Mesendoderm (in vitro differentiated cells): ENCODE results near the gene EFHD1.

Source experiments
- DNase-seq: peaks from one replicate; pipeline ENCODE4 v3.0.0; 2013
- H2AK5ac ChIP-seq: 2 replicates; pipeline ENCODE4 v1.6.1; 2013; ENCODE audit warnings: low read length, inconsistent platforms
- H2BK120ac ChIP-seq: 2 replicates; pipeline ENCODE4 v1.6.1; 2013; ENCODE audit warnings: low read depth, mild to moderate bottlenecking, low read length, moderate library complexity, mixed read lengths
- H2BK15ac ChIP-seq: replicated peaks from 2 replicates; pipeline ENCODE4 v1.6.1; 2013; ENCODE audit warnings: low read depth, mild to moderate bottlenecking, moderate library complexity
- H2BK5ac ChIP-seq: 2 replicates; pipeline ENCODE4 v1.6.1; 2013; ENCODE audit warnings: low read length, inconsistent platforms
- H3K18ac ChIP-seq: 2 replicates; pipeline ENCODE4 v1.6.1; 2013; ENCODE audit warnings: mild to moderate bottlenecking, low read length, mixed read lengths
- H3K23ac ChIP-seq: one replicate; pipeline ENCODE4 v1.6.1; 2013; ENCODE audit warnings: low read length
- H3K27ac ChIP-seq: 2 replicates; pipeline ENCODE4 v1.5.1; 2013; ENCODE audit warnings: low read depth, mild to moderate bottlenecking, inconsistent platforms, low read length, moderate library complexity
- H3K27me3 ChIP-seq: 2 replicates; pipeline ENCODE4 v1.6.1; 2013; ENCODE audit warnings: low read length, control low read depth, mild to moderate bottlenecking, inconsistent platforms; ENCODE audit not compliant: insufficient read depth, poor library complexity
- H3K36me3 ChIP-seq: 2 replicates; pipeline ENCODE4 v1.6.1; 2013; ENCODE audit warnings: low read length, inconsistent platforms; ENCODE audit not compliant: control insufficient read depth, insufficient read depth
- H3K4ac ChIP-seq: one replicate; pipeline ENCODE4 v1.6.1; 2013; ENCODE audit warnings: low read depth, mild to moderate bottlenecking, low read length, moderate library complexity
- H3K4me1 ChIP-seq: 2 replicates; pipeline ENCODE4 v1.6.1; 2013; ENCODE audit warnings: low read depth, low read length, inconsistent platforms; ENCODE audit not compliant: control insufficient read depth
- H3K4me2 ChIP-seq: 2 replicates; pipeline ENCODE4 v1.6.1; 2013; ENCODE audit warnings: low read length
- H3K4me3 ChIP-seq: 2 replicates; pipeline ENCODE4 v1.5.1; 2013; ENCODE audit warnings: mild to moderate bottlenecking, low read length
- H3K56ac ChIP-seq: one replicate; pipeline ENCODE4 v1.6.1; 2013; ENCODE audit warnings: low read length
- H3K79me1 ChIP-seq: 2 replicates; pipeline ENCODE4 v1.6.1; 2013; ENCODE audit warnings: low read length, inconsistent platforms
- H3K79me2 ChIP-seq: 2 replicates; pipeline ENCODE4 v1.6.1; 2013; ENCODE audit warnings: mild to moderate bottlenecking, low read length; ENCODE audit not compliant: control insufficient read depth, insufficient read depth
- H3K9ac ChIP-seq: 2 replicates; pipeline ENCODE4 v1.6.1; 2013; ENCODE audit warnings: low read length, inconsistent platforms
- H4K5ac ChIP-seq: one replicate; pipeline ENCODE4 v1.6.1; 2013; ENCODE audit warnings: low read length
- H4K8ac ChIP-seq: one replicate; pipeline ENCODE4 v1.6.1; 2013; ENCODE audit warnings: low read depth, mild to moderate bottlenecking, control low read depth, low read length, moderate library complexity
- WGBS: extraction: QIAGEN DNeasy Blood & Tissue Kit; methylation state at CpG from one replicate; pipeline ENCODE4 v1.1.7; 2013; ENCODE audit warnings: low lambda C conversion rate, missing lambda C conversion rate; ENCODE audit not compliant: insufficient coverage; ENCODE audit errors: extremely low coverage; 5-methylcytosine and 5-hydroxymethylcytosine counted together

Gene EFHD1

DNA sequence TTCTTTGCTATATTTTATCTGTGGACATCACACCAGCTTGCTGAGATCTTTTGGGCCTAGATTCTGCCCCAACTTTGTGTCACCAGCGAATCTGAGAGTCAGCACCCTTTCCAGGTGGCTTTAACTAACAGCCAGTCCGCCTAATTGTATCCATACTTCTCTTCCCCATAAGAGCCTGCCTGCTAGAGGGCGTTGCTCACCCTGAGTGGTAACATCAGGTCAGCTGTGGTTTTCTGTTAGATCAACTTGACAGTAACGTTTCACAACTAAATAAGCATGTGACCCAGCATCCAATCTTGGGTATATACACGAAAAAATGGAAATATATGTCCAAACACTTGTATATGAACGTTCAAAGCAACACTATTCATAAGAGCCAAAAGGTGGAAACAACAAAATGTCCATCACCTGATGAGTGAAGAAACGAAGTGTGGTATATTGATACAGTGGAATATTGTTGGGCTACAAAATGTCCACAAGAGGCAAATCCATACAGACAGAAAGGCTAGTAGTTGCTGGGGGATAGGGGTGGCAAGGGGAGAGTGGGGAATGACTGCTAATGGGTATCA is 24.9 kb downstream of the EFHD1 start:
- Histone ChIP-seq H3K18ac (no peak overlapping the region), H4K5ac (no peak overlapping the region), H3K4ac (no peak overlapping the region), H3K79me1 (no peaks in the 10 kb centered on the region), H3K4me3 (no peak overlapping the region), H2BK120ac (no peak overlapping the region), H3K56ac (no peak overlapping the region), H2AK5ac (no peak overlapping the region), H3K27ac (no peak overlapping the region), H3K79me2 (no peaks in the 10 kb centered on the region), H2BK5ac (no peak overlapping the region), H4K8ac (no peak overlapping the region), H3K23ac (no peak overlapping the region), H3K27me3 (no peaks in the 10 kb centered on the region), H3K9ac (no peak overlapping the region), H3K4me2 (no peak overlapping the region), H3K36me3 (no peaks in the 10 kb centered on the region), H2BK15ac (no peak overlapping the region), H3K4me1 (no peaks in the 10 kb centered on the region)
- peak; percentile 25 for DNase-seq
- no CpG with 5 or more reads among the region's 7 CpGs for WGBS

DNA sequence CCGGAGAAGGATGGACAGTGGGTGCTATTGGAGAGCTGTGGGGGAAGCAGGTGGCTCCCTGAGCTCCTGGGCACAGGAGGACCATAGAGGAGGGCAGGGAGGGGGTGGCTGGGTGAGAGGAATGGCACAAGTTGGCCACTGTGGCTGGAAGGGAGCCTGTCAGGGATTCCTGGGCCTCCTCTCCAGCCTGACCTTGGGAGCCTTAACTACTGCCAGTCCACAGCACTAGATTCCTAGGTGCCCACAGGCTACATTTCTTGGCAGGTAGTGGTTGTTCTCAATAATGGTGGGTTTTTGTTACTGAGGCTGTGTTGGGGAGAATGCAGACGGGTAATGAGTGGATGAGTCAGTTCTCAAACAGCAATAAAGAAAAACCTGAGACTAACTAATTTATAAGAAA is 26.0 kb downstream of the EFHD1 start:
- DNase-seq, result no peak
- H2BK120ac ChIP-seq, result no peak overlapping the region
- H3K9ac ChIP-seq, result no peak overlapping the region

DNA sequence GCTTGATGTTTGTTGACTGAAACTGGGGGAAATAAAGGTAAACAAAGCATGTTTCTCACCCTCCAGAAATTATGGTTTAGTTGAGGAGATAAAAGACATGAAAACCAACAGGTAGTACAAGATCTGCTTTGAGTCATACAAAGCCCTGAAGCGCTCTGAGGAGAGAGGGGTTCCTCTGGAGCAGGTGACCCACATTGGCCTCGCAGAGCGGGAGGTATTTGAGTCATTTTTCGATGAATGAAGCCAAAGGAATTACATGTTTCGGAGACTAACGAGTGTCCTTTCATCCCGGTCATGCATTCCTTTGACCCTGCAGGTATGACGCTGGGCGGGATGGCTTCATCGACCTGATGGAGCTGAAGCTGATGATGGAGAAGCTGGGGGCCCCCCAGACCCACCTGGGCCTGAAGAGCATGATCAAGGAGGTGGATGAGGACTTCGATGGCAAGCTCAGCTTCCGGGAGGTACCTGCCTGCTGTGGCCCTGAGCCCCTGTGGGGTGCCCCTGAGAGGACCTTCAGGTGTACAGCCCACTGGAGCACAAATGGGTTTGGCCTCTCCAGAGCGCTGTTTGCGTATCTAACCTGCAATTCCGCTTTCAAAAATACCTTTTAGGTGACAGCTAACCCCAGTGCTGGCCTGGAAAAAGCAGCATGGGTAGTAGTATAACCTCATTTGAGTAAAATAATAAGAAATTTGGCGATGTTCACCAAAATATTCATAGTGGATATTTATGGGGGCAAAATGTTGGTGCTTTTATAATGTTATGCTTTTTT is 29.3 kb downstream of the EFHD1 start:
- Histone ChIP-seq H3K4me1 (no peaks in the 10 kb centered on the region), H3K79me1 (no peaks in the 10 kb centered on the region)

More for the DNA sequence above, 26.0 kb downstream of the EFHD1 start:
- Histone ChIP-seq H3K79me1 (no peaks in the 10 kb centered on the region), H3K4me3 (no peak overlapping the region), H3K27me3 (no peaks in the 10 kb centered on the region), H4K5ac (no peak overlapping the region), H2BK15ac (no peak overlapping the region), H3K4me1 (no peaks in the 10 kb centered on the region), H3K4me2 (no peak overlapping the region), H3K56ac (no peak overlapping the region), H2AK5ac (no peak overlapping the region), H2BK5ac (no peak overlapping the region), H3K27ac (no peak overlapping the region), H3K79me2 (no peaks in the 10 kb centered on the region), H3K36me3 (no peaks in the 10 kb centered on the region), H4K8ac (no peak overlapping the region), H3K18ac (no peak overlapping the region), H3K4ac (no peak overlapping the region), H3K23ac (no peak overlapping the region)
- no CpG with 5 or more reads among the region's 2 CpGs for WGBS

DNA sequence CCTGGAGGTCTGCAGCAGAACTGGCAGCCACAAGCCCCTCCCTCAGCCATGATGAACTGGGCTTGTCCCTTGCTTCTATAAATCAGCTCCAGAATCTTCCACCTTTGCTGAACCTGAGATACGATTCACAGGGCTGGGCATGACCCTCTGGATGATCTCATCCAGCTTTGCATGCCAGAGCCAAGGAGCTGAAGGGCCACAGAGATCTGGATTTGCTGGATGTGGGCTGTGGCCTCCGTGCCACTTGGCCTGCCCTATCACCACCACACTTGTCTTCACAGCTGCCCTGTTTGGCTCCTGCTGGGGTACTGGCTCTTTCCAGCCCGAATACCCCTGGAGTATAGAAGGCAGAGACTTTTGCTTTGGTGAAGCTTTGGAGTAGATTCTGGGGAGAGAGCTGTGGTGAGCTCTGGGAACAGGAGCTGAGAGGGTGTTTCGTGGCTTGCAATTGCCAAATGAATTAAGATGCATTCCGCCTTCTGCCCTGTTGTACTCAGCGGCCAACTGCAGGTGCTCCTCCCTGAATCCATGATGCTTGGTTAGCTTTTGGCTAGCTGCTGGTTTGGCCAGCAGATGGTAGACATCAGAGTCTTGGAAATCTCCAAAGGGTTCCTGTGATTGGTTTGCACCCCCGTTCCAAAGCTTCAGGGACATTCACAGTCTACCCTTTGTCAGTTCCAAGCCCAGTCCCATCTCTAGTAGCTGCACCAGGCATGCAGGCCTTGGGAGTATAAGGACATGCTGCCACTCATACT is 32.8 kb downstream of the EFHD1 start:
- Histone ChIP-seq H3K4me2 (no peak overlapping the region), H3K56ac (no peak overlapping the region), H3K36me3 (no peaks in the 10 kb centered on the region), H3K9ac (no peak overlapping the region), H2BK120ac (no peak overlapping the region), H3K79me1 (no peaks in the 10 kb centered on the region), H3K27ac (no peak overlapping the region), H3K79me2 (no peaks in the 10 kb centered on the region), H3K4me1 (no peaks in the 10 kb centered on the region), H3K4me3 (no peak overlapping the region), H3K4ac (no peak overlapping the region), H3K23ac (no peak overlapping the region), H4K5ac (no peak overlapping the region), H3K18ac (no peak overlapping the region), H4K8ac (no peak overlapping the region), H2BK5ac (no peak overlapping the region), H2AK5ac (no peak overlapping the region), H3K27me3 (no peaks in the 10 kb centered on the region), H2BK15ac (no peak overlapping the region)
- DNase-seq, result no peak
- no CpG with 5 or more reads among the region's 7 CpGs for WGBS

More for the DNA sequence above, 29.3 kb downstream of the EFHD1 start:
- no peak for DNase-seq
- Histone ChIP-seq H3K18ac (no peak overlapping the region), H3K79me2 (no peaks in the 10 kb centered on the region), H3K27ac (no peak overlapping the region), H3K4ac (no peak overlapping the region), H3K4me2 (no peak overlapping the region), H3K23ac (no peak overlapping the region), H3K27me3 (no peaks in the 10 kb centered on the region), H2BK15ac (no peak overlapping the region), H4K5ac (no peak overlapping the region), H3K9ac (no peak overlapping the region), H4K8ac (no peak overlapping the region), H3K36me3 (no peaks in the 10 kb centered on the region), H3K56ac (no peak overlapping the region), H3K4me3 (no peak overlapping the region), H2BK5ac (no peak overlapping the region), H2AK5ac (no peak overlapping the region), H2BK120ac (no peak overlapping the region)
- WGBS, result no CpG with 5 or more reads among the region's 16 CpGs

DNA sequence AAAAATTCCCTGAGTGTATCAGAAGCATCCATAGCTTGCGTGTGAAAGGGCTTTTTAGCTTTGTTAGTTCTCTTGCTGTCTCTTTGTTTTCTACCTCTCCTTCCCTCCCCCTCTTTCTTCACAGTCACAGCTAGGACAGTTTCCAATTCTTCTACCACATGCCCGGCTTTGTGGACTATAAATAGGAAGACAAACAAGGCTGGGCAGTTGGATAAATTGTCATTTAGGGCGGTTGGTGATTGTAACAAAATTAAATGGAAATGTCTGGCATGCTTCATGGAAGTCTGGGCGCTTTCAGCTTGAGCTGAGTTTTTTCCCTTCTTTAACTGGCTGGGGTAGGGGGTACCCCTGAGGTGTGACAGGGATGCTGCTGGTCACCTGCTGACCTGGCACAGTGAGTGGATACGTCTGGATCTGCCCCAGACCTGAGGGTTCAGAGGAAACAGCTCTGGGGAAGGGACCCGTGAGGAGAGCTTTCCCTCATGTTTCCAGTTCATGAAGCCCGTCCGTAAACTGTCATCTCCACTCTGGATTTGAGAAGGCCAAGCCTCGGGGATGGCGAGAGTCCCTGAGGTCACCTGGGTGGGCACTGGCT is 34.7 kb downstream of the EFHD1 start:
- Histone ChIP-seq H3K79me1 (no peaks in the 10 kb centered on the region), H3K27ac (no peak overlapping the region), H3K36me3 (no peaks in the 10 kb centered on the region), H3K4me1 (no peaks in the 10 kb centered on the region), H2BK15ac (no peak overlapping the region), H3K4me2 (no peak overlapping the region), H2BK120ac (no peak overlapping the region), H3K27me3 (no peaks in the 10 kb centered on the region), H4K5ac (no peak overlapping the region), H3K18ac (no peak overlapping the region), H3K9ac (no peak overlapping the region), H3K79me2 (no peaks in the 10 kb centered on the region), H2AK5ac (no peak overlapping the region), H3K56ac (no peak overlapping the region), H3K4ac (no peak overlapping the region), H2BK5ac (no peak overlapping the region), H3K4me3 (no peak overlapping the region), H4K8ac (no peak overlapping the region), H3K23ac (no peak overlapping the region)
- no peak for DNase-seq
- WGBS, result no CpG with 5 or more reads among the region's 10 CpGs
